ENCODE results near the gene NOSTRIN. TPM values are rescaled to one million over a fixed set of nuclear protein-coding genes. Genes with fewer than 3 reads are reported as not detected.

NOSTRIN gene
- total RNA-seq, 2 experiments from 2014 or later: not detected

DNA sequence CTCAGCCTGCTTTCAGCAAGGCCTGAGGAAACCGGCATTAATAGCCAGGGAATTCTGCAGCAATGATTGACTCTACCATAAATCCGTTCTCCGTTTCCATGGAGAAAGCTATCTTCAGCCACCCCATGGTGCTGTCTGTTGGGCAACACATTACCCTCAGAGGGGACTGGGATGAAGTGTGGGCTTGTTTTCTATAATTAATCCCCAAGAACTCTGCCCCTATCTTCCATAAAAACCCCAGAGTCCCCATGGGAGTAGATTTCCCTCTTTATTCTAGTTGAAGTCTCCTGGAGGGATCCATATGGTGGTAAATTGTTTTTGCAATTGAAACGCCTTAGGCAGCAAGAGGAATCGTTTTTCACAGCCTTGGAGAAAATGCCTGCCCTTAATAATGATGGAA is 107.9 kb downstream of the NOSTRIN start:
- H3K4me1 ChIP-seq (ENCODE audit: insufficient read depth, low read length, poor library complexity, severe bottlenecking): no peaks in the 10 kb centered on the region
- no peaks in the 10 kb centered on the region for H3K36me3 ChIP-seq (ENCODE audit: insufficient read depth, low read length)
- no peaks in the 10 kb centered on the region for H3K9me2 ChIP-seq (ENCODE audit: insufficient read depth, low read length)
- CTCF ChIA-PET (ENCODE audit: unreplicated experiment): no interaction called here
- no peak overlapping the region for H2AFZ ChIP-seq (ENCODE audit: low read length)
- intact Hi-C loops (cut with micrococcal nuclease; ENCODE audit: unreplicated experiment): no loop called here
- no TSS peak for BruUV-seq (replicated peaks)
- TF ChIP-seq CTCF (conservative IDR thresholded peaks at IDR 0.05; ENCODE audit: low read length): no peak
- no peak for TF ChIP-seq EZH2phosphoT487 (IDR thresholded peaks at IDR 0.05; ENCODE audit: borderline replicate concordance, low read depth, low read length)
- no peak overlapping the region for H3K4me2 ChIP-seq (ENCODE audit: low read length)
- no peak overlapping the region for H3K4me3 ChIP-seq (ENCODE audit: low read depth, low read length, poor library complexity, severe bottlenecking)
- H3K9me3 ChIP-seq (ENCODE audit: low read length): no peaks in the 10 kb centered on the region
- POLR2A ChIA-PET: interaction anchor here (0.5 to 0.8 kb wide), 2 partner anchors 47 to 141 kb away, joined by 3 read pairs; no protein-coding TSS in a partner anchor
- DNase-seq (ENCODE audit: low spot score): no peak
- H4K20me1 ChIP-seq (ENCODE audit: insufficient read depth, low read length): no peaks in the 10 kb centered on the region
- H3K27ac ChIP-seq (ENCODE audit: low read depth, low read length, poor library complexity, severe bottlenecking): no peak overlapping the region
- no peaks in the 10 kb centered on the region for H3K79me2 ChIP-seq (ENCODE audit: insufficient read depth, low read depth, low read length)

DNA sequence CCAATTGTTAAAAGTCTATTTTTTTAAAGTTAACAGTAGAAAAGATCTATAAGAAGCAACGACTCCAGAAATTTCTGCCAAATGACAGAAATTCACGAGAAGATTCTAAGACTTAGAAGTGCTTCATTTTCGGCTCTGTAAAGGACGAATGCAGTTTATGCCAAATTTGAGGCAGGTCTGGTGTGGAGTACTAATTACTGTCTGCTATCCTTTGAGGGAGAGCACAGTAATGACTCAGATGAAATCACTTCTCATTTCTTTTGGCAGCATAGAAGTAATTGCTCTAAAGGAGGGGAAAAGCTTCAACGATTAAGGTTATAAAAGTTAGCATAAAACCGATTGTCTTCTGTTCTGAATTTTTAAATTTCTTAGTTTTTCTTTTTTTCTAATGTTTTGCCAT is 110.0 kb downstream of the NOSTRIN start:
- no peak overlapping the region for H3K27ac ChIP-seq (ENCODE audit: low read depth, low read length, poor library complexity, severe bottlenecking)
- CTCF ChIA-PET (ENCODE audit: unreplicated experiment): no interaction called here

More for the DNA sequence above, 110.0 kb downstream of the NOSTRIN start:
- Histone ChIP-seq H4K20me1 (ENCODE audit: insufficient read depth, low read length) (no peaks in the 10 kb centered on the region), H3K9me2 (ENCODE audit: insufficient read depth, low read length) (no peaks in the 10 kb centered on the region), H3K4me3 (ENCODE audit: low read depth, low read length, poor library complexity, severe bottlenecking) (no peak overlapping the region), H3K9me3 (ENCODE audit: low read length) (no peaks in the 10 kb centered on the region), H3K36me3 (ENCODE audit: insufficient read depth, low read length) (no peaks in the 10 kb centered on the region), H3K79me2 (ENCODE audit: insufficient read depth, low read depth, low read length) (no peaks in the 10 kb centered on the region), H3K4me2 (ENCODE audit: low read length) (no peak overlapping the region), H2AFZ (ENCODE audit: low read length) (no peak overlapping the region), H3K4me1 (ENCODE audit: insufficient read depth, low read length, poor library complexity, severe bottlenecking) (no peaks in the 10 kb centered on the region)
- no TSS peak for BruUV-seq (replicated peaks)
- TF ChIP-seq CTCF (conservative IDR thresholded peaks at IDR 0.05; ENCODE audit: low read length): no peak
- no peak for TF ChIP-seq EZH2phosphoT487 (IDR thresholded peaks at IDR 0.05; ENCODE audit: borderline replicate concordance, low read depth, low read length)
- POLR2A ChIA-PET: interaction anchor here (0.7 kb wide), 1 partner anchor 1276 kb away, joined by 3 read pairs; no protein-coding TSS in a partner anchor
- no peak for DNase-seq (ENCODE audit: low spot score)
- intact Hi-C loops (cut with micrococcal nuclease; ENCODE audit: unreplicated experiment): no loop called here

Data from OCI-LY7 (cell line).